SK-N-SH treated with all-trans-retinoic acid at 6 μM for 48 hours (cell line): ENCODE data around the gene ARAP2.

Source experiments
- ATAC-seq: fragments of 200-7000 bp; cut with Tn5 transposase; 3 replicates; pipeline ENCODE4 v1.9.1; 2020; ENCODE audit warnings: mild to moderate bottlenecking, moderate library complexity
- CREB5 ChIP-seq: fragments of 250-450 bp; sonication (Bioruptor Pico); IDR thresholded peaks from 2 replicates; pipeline ENCODE4 v1.5.1; 2020; ENCODE audit warnings: low read depth, mild to moderate bottlenecking, moderate library complexity
- OSR1 ChIP-seq: fragments of 250-450 bp; sonication (Bioruptor Pico); IDR thresholded peaks from 2 replicates; pipeline ENCODE4 v1.8.0; 2022; ENCODE audit warnings: moderate library complexity, mild to moderate bottlenecking, inconsistent platforms
- ZFP3 ChIP-seq: fragments of 250-450 bp; sonication (Bioruptor Pico); IDR thresholded peaks from 2 replicates; pipeline ENCODE4 v1.5.0; 2020; ENCODE audit warnings: mild to moderate bottlenecking, moderate library complexity

Gene ARAP2

GRCh38 chr4:36024901-36025660 is 219.2 kb downstream of the ARAP2 start:
- TF ChIP-seq OSR1 (CRISPR knock-in tag) = no peak
- no peak for ATAC-seq

GRCh38 chr4:36020351-36020750 is 224.0 kb downstream of the ARAP2 start:
- TF ChIP-seq ZFP3 (CRISPR knock-in tag) (no peak), CREB5 (CRISPR knock-in tag) (no peak)
- ATAC-seq = no peak
